B cell (primary cell): ENCODE measurements around the gene DYRK1A.

Experiments used
- EZH2 ChIP-seq: IDR thresholded peaks from 2 replicates; pipeline ENCODE4 v1.6.1; 2012; ENCODE audit warnings: borderline replicate concordance, low read depth, mild to moderate bottlenecking, moderate library complexity, low read length; ENCODE audit not compliant: insufficient read depth, poor library complexity, severe bottlenecking
- TF ChIP-seq, protein P1 (sequence below): fragments of 200-600 bp; IDR thresholded peaks from one replicate; pipeline ENCODE4 v1.8.0; 2022; ENCODE audit warnings: antibody characterized with exemption, mild to moderate bottlenecking

- TF ChIP-seq, protein P1, sequence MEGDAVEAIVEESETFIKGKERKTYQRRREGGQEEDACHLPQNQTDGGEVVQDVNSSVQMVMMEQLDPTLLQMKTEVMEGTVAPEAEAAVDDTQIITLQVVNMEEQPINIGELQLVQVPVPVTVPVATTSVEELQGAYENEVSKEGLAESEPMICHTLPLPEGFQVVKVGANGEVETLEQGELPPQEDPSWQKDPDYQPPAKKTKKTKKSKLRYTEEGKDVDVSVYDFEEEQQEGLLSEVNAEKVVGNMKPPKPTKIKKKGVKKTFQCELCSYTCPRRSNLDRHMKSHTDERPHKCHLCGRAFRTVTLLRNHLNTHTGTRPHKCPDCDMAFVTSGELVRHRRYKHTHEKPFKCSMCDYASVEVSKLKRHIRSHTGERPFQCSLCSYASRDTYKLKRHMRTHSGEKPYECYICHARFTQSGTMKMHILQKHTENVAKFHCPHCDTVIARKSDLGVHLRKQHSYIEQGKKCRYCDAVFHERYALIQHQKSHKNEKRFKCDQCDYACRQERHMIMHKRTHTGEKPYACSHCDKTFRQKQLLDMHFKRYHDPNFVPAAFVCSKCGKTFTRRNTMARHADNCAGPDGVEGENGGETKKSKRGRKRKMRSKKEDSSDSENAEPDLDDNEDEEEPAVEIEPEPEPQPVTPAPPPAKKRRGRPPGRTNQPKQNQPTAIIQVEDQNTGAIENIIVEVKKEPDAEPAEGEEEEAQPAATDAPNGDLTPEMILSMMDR, result no peak
- TF ChIP-seq EZH2, result no peak
Observed at GRCh38 chr21:37338671-37339551, 27.7 kb upstream of the DYRK1A start.
